ENCODE data around the gene FOLR1.

The FOLR1 gene

DNA sequence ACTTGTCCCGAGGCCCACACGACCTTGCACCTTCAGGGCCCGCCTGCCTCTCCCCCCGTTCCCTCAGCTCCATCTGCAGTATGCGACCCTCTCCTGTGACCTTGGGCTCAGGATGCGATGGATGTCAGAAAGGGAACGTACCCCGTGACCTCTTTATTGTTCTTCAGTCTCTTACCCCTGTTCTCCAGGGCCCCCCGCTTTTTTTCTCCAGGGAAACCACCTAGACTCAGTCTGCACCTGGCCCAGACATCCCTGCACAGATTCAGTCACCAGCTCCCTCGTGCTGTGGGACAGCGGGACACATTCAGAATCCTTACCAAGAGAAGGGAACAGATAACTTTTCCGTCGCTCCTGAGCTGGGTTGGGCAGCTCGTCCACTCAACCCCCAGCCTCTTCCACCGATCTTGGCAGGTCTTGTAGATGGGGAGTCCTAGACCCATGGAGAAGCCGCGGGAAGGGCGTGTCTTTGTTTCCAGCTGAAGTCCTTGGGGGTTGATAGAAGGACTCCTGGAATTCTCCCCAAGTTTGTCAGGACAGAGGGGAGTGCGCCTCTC, 53.4 kb downstream of the FOLR1 start:
- DNase-seq: no peak
